Endothelial cell of umbilical vein (primary cell): ENCODE results near the gene MEGF11. TPM values are rescaled to one million over a fixed set of nuclear protein-coding genes. Genes with fewer than 3 reads are reported as not detected.

Experiments used
- BruUV-seq: library from RNA; stranded (reverse); fragments of 400-500 nt; replicated peaks from 2 replicates; lab custom pipeline; 2021; lab: Mats Ljungman, UMichigan
- CTCF ChIA-PET: fragments of 300-600, 350-600 bp; sonication (Branson Sonifier 250); formaldehyde crosslinking; loops from one replicate; lab custom pipeline; 2021; ENCODE audit warnings: antibody characterized with exemption, inconsistent platforms; lab: Charles Lee
- POLR2A ChIA-PET: fragments of 300-600, 350-600 bp; sonication (Branson Sonifier 250); formaldehyde crosslinking; loops from one replicate; lab custom pipeline; 2021; ENCODE audit warnings: antibody characterized with exemption, inconsistent platforms; lab: Charles Lee
- DNase-seq: peaks from one replicate; pipeline ENCODE4 v3.0.0-alpha.2; 2011; ENCODE audit warnings: low read depth, low spot score
- FAIRE-seq: peaks from 2 replicates; lab custom pipeline; 2011; peaks lifted over from hg19 to GRCh38; lab: Jason Lieb, UNC
- H2AFZ ChIP-seq: 2 replicates; pipeline ENCODE4 v1.6.0; 2012; ENCODE audit warnings: low read depth, low read length, control low read depth, inconsistent platforms
- H3K27ac ChIP-seq: 2 replicates; pipeline ENCODE4 v1.5.1; 2011; ENCODE audit warnings: low read depth, mild to moderate bottlenecking, control low read depth, low read length, moderate library complexity; ENCODE audit not compliant: insufficient read depth
- H3K27me3 ChIP-seq, 2 experiments: 2 replicates each; pipeline versions ENCODE4 v1.6.0 to v1.6.1; 2011; ENCODE audit warnings: low read length in 2 of 2, mixed read lengths in 1 of 2; ENCODE audit not compliant: control insufficient read depth in 2 of 2, insufficient read depth in 2 of 2
- H3K36me3 ChIP-seq, 2 experiments: 2 replicates in 1 of 2; 3 replicates in 1 of 2; pipeline ENCODE4 v1.5.1; 2011; ENCODE audit warnings: low read length in 2 of 2, mild to moderate bottlenecking in 1 of 2, moderate library complexity in 1 of 2; ENCODE audit not compliant: control insufficient read depth in 2 of 2, insufficient read depth in 2 of 2; ENCODE audit errors: extremely low read depth in 1 of 2
- H3K4me1 ChIP-seq: 3 replicates; pipeline ENCODE4 v1.5.1; 2011; ENCODE audit warnings: mild to moderate bottlenecking, low read length; ENCODE audit not compliant: control insufficient read depth, insufficient read depth; ENCODE audit errors: extremely low read depth
- H3K4me2 ChIP-seq: 2 replicates; pipeline ENCODE4 v1.6.1; 2011; ENCODE audit warnings: low read length, control low read depth, mixed read lengths; ENCODE audit not compliant: insufficient read depth
- H3K4me3 ChIP-seq, 3 experiments: fragments of 200-600 bp in 1 of 3; sonication (generic), shearing (Covaris generic) in 1 of 3; replicated peaks in 1 of 3; 2 replicates each; pipeline ENCODE4 v1.5.1; 2011 to 2016; ENCODE audit warnings: control low read depth in 3 of 3, low read length in 3 of 3, mild to moderate bottlenecking in 2 of 3, inconsistent platforms in 1 of 3, low read depth in 1 of 3, moderate library complexity in 1 of 3; ENCODE audit not compliant: insufficient read depth in 1 of 3
- H3K79me2 ChIP-seq: 2 replicates; pipeline ENCODE4 v1.6.0; 2012; ENCODE audit warnings: low read length, inconsistent platforms; ENCODE audit not compliant: control insufficient read depth, insufficient read depth
- H3K9ac ChIP-seq: replicated peaks from 2 replicates; pipeline ENCODE3; 2011; ENCODE audit warnings: low read length, control low read depth; ENCODE audit not compliant: insufficient read depth; ENCODE audit errors: extremely low read depth
- H3K9me1 ChIP-seq: replicated peaks from 3 replicates; pipeline ENCODE4 v1.6.0; 2011; ENCODE audit warnings: mild to moderate bottlenecking, low read length; ENCODE audit not compliant: control insufficient read depth, insufficient read depth; ENCODE audit errors: extremely low read depth
- H3K9me3 ChIP-seq: replicated peaks from 2 replicates; pipeline ENCODE4 v1.5.1; 2012; ENCODE audit warnings: low read length, inconsistent platforms; ENCODE audit not compliant: control insufficient read depth, insufficient read depth
- H4K20me1 ChIP-seq: replicated peaks from 2 replicates; pipeline ENCODE3; 2011; ENCODE audit warnings: mild to moderate bottlenecking, low read length; ENCODE audit not compliant: control insufficient read depth, insufficient read depth; ENCODE audit errors: extremely low read depth
- CTCF ChIP-seq, 2 donors: IDR thresholded peaks; 1 replicate in 1 of 2; 2 replicates in 1 of 2; pipeline ENCODE4 v1.5.1; 2011; ENCODE audit warnings: low read length in 2 of 2, mild to moderate bottlenecking in 2 of 2, moderate library complexity in 2 of 2, control low read depth in 1 of 2, inconsistent platforms in 1 of 2, low read depth in 1 of 2; ENCODE audit not compliant: insufficient read depth in 1 of 2; ENCODE audit errors: extremely low read depth in 1 of 2
- EZH2 ChIP-seq: IDR thresholded peaks from 2 replicates; pipeline ENCODE4 v1.6.1; 2012; ENCODE audit warnings: borderline replicate concordance, low read depth, mild to moderate bottlenecking, moderate library complexity, low read length, inconsistent platforms; ENCODE audit not compliant: severe bottlenecking
- FOS ChIP-seq: IDR thresholded peaks from 2 replicates; pipeline ENCODE4 v1.6.1; 2011; ENCODE audit warnings: mild to moderate bottlenecking, low read length, moderate library complexity, borderline replicate concordance; ENCODE audit not compliant: insufficient read depth
- GATA2 ChIP-seq: IDR thresholded peaks from 2 replicates; pipeline ENCODE4 v1.7.0; 2011; ENCODE audit warnings: low read depth, mild to moderate bottlenecking, moderate library complexity, mixed read lengths, low read length; ENCODE audit not compliant: insufficient read length, insufficient read depth
- JUN ChIP-seq: IDR thresholded peaks from 2 replicates; pipeline ENCODE4 v1.6.1; 2011; ENCODE audit warnings: borderline replicate concordance, low read depth; ENCODE audit not compliant: insufficient read length, insufficient read depth
- MAX ChIP-seq: IDR thresholded peaks from 2 replicates; pipeline ENCODE4 v1.6.1; 2011; ENCODE audit not compliant: insufficient read depth, insufficient read length
- MYC ChIP-seq: IDR thresholded peaks from one replicate; pipeline ENCODE4 v1.6.1; 2011; ENCODE audit warnings: mild to moderate bottlenecking, low read depth, low read length
- POLR2A ChIP-seq: IDR thresholded peaks from 2 replicates; pipeline ENCODE4 v1.6.1; 2012; ENCODE audit warnings: low read depth, mild to moderate bottlenecking, control low read depth, low read length
- POLR2AphosphoS5 ChIP-seq: IDR thresholded peaks from 2 replicates; pipeline ENCODE4 v1.6.1; 2012; ENCODE audit warnings: low read depth, mild to moderate bottlenecking, control low read depth, low read length, moderate library complexity; ENCODE audit not compliant: insufficient read depth
- dilution Hi-C: fragments of 300-500 bp; cut with MboI; formaldehyde crosslinking; loops from one replicate; pipeline ENCODE4 v1.15.0; 2019; ENCODE audit warnings: low sequenced_read_pairs; ENCODE audit not compliant: extremely low pct_ligation_motif_present
- intact Hi-C: fragments of 100-400 bp; cut with micrococcal nuclease; formaldehyde crosslinking; loops from one replicate; pipeline ENCODE4 v1.10.0; 2022
- polyA plus RNA-seq, 4 experiments: library from polyadenylated mRNA; depleted of rRNA in 3 of 4; stranded (reverse) in 3 of 4; unstranded in 1 of 4; fragments of >200 nt; gene quantifications; 2 replicates each; pipeline versions ENCODE4 v1.2.1 to v1.2.3, GENCODE V29; 2011 to 2012; ENCODE audit warnings: missing spikeins in 1 of 4
- total RNA-seq: library from RNA; stranded (reverse); gene quantifications from 2 replicates; pipeline ENCODE4 v1.2.3, GENCODE V29; 2021

Gene MEGF11
- total and polyA plus RNA-seq, 2 donors (not counting 3 experiments of a cell fraction or from before 2014, with no cell fraction given), result not detected

- no peaks in the 10 kb centered on the region for H4K20me1 ChIP-seq
- H3K27ac ChIP-seq, result no peak overlapping the region
- H3K9me3 ChIP-seq, result no peaks in the 10 kb centered on the region
- H3K9ac ChIP-seq, result no peak overlapping the region
- no peak overlapping the region for H3K4me3 ChIP-seq
- FAIRE-seq (no peak), DNase-seq (no peak)
- no peaks in the 10 kb centered on the region for H3K4me1 ChIP-seq
- ChIA-PET POLR2A (no interaction called here), CTCF (no interaction called here)
- no peak overlapping the region for H3K4me2 ChIP-seq
- TF ChIP-seq GATA2, result no peak
- no peak for TF ChIP-seq MYC
- TF ChIP-seq MAX, result no peak
- no peak for TF ChIP-seq JUN
- no peak for TF ChIP-seq CTCF (IDR thresholded peaks at IDR 0.05; ENCODE audit: extremely low read depth in 1 of 2, insufficient read depth in 1 of 2, low read depth in 1 of 2, low read length in 2 of 2)
- no peak for TF ChIP-seq POLR2AphosphoS5
- TF ChIP-seq FOS, result no peak
- TF ChIP-seq POLR2A, result no peak
- no peak for TF ChIP-seq EZH2
- dilution Hi-C loops, result no loop called here
- intact Hi-C loops, result no loop called here
- no peak overlapping the region for H2AFZ ChIP-seq
- no peaks in the 10 kb centered on the region for H3K9me1 ChIP-seq
- BruUV-seq, result no TSS peak
- H3K36me3 ChIP-seq, result no peaks in the 10 kb centered on the region
- no peaks in the 10 kb centered on the region for H3K79me2 ChIP-seq
- H3K27me3 ChIP-seq, result peaks cover 2 to 4% of the 10 kb centered on the region in 2 experiments
Observed at GRCh38 chr15:66001042-66001441, 252.5 kb downstream of the MEGF11 start.
